Sigmoid colon (tissue), 7 donors: ENCODE measurements around the gene PIK3IP1. TPM values are rescaled to one million over a fixed set of nuclear protein-coding genes. Genes with fewer than 3 reads are reported as not detected.

Experiments
- DNase-seq: peaks from one replicate; pipeline ENCODE4 v3.0.0-alpha.2; 2019
- H3K27ac ChIP-seq, 4 donors: fragments of 200-600 bp; sonication (generic); one replicate each; pipeline ENCODE4 v1.5.1; 2016 to 2019; ENCODE audit warnings: mild to moderate bottlenecking in 1 of 4
- H3K27me3 ChIP-seq, 3 donors: fragments of 200-600 bp; sonication (generic); one replicate each; pipeline ENCODE4 v1.5.1; 2019; ENCODE audit warnings: mild to moderate bottlenecking in 1 of 3
- H3K36me3 ChIP-seq, 4 donors: fragments of 200-600 bp; sonication (generic); one replicate each; pipeline ENCODE4 v1.5.1; 2016 to 2019
- H3K4me1 ChIP-seq, 4 donors: fragments of 200-600 bp; sonication (generic); one replicate each; pipeline ENCODE4 v1.5.1; 2017 to 2019
- H3K4me3 ChIP-seq, 4 donors: fragments of 200-600 bp; sonication (generic); one replicate each; pipeline ENCODE4 v1.5.1; 2017 to 2019; ENCODE audit warnings: mild to moderate bottlenecking in 2 of 4, moderate library complexity in 1 of 4
- H3K9me3 ChIP-seq, 4 donors: fragments of 200-600 bp in 3 of 4; sonication (generic) in 3 of 4; one replicate each; pipeline versions ENCODE4 v1.5.1 to v1.6.1; 2013 to 2019
- EP300 ChIP-seq, 4 donors: sonication (generic); formaldehyde crosslinking; IDR thresholded peaks; one replicate each; pipeline ENCODE4 v1.6.1; 2017; ENCODE audit warnings: antibody characterized with exemption in 4 of 4
- POLR2A ChIP-seq, 2 donors: fragments of 450-650 bp; IDR thresholded peaks; one replicate each; pipeline ENCODE4 v1.6.1; 2016; ENCODE audit warnings: antibody characterized with exemption in 2 of 2, mild to moderate bottlenecking in 2 of 2, moderate library complexity in 2 of 2
- POLR2AphosphoS5 ChIP-seq, 4 donors: sonication (generic); formaldehyde crosslinking; IDR thresholded peaks; one replicate each; pipeline ENCODE4 v1.6.1; 2017; ENCODE audit warnings: antibody characterized with exemption in 4 of 4
- WGBS, 2 donors: extraction: QIAGEN DNeasy Blood & Tissue Kit; methylation state at CpG; one replicate each; pipeline ENCODE4 v1.1.7; 2013; 5-methylcytosine and 5-hydroxymethylcytosine counted together
- intact Hi-C: fragments of 100-400 bp; cut with DNase I; formaldehyde crosslinking; loops from one replicate; pipeline ENCODE4 v1.15.1; 2023
- polyA plus RNA-seq, 3 donors: library from polyadenylated mRNA; stranded (reverse); fragments of 200-250 nt; gene quantifications; one replicate each; pipeline ENCODE4 v1.2.3, GENCODE V29; 2013
- total RNA-seq, 4 donors: library from RNA; depleted of rRNA; stranded (reverse); fragments of >200 nt; gene quantifications; one replicate each; pipeline ENCODE4 v1.1.0, GENCODE V29; 2016
- TF ChIP-seq, protein P1 (sequence below), 4 experiments: fragments of 450-650 bp in 3 of 4; fragments of 200-600 bp in 1 of 4; IDR thresholded peaks; one replicate each; pipeline ENCODE4 v1.5.1; 2016 to 2019; ENCODE audit warnings: antibody characterized with exemption in 4 of 4, mild to moderate bottlenecking in 3 of 4, moderate library complexity in 2 of 4
- donor health status: healthy with polysubstance abuse.
- donor health status: Bipolar disorder and iron deficiency.
- donor health status: healthy.

The PIK3IP1 gene
- total and polyA plus RNA-seq, 7 donors = 5.8 to 87.6 (median 49.3) TPM

- DNase-seq = no peak
- H3K9me3 ChIP-seq = no peaks in the 10 kb centered on the region
- no peak overlapping the region for H3K27ac ChIP-seq
- H3K36me3 ChIP-seq = peaks cover 27 to 91% (median 52%) of the 10 kb centered on the region in 4 donors
- no peaks in the 10 kb centered on the region for H3K27me3 ChIP-seq
- TF ChIP-seq EP300 (IDR thresholded peaks at IDR 0.05) (no peak), POLR2A (IDR thresholded peaks at IDR 0.05) (no peak), POLR2AphosphoS5 (IDR thresholded peaks at IDR 0.05) (no peak)
- TF ChIP-seq, protein P1, sequence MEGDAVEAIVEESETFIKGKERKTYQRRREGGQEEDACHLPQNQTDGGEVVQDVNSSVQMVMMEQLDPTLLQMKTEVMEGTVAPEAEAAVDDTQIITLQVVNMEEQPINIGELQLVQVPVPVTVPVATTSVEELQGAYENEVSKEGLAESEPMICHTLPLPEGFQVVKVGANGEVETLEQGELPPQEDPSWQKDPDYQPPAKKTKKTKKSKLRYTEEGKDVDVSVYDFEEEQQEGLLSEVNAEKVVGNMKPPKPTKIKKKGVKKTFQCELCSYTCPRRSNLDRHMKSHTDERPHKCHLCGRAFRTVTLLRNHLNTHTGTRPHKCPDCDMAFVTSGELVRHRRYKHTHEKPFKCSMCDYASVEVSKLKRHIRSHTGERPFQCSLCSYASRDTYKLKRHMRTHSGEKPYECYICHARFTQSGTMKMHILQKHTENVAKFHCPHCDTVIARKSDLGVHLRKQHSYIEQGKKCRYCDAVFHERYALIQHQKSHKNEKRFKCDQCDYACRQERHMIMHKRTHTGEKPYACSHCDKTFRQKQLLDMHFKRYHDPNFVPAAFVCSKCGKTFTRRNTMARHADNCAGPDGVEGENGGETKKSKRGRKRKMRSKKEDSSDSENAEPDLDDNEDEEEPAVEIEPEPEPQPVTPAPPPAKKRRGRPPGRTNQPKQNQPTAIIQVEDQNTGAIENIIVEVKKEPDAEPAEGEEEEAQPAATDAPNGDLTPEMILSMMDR (IDR thresholded peaks at IDR 0.05) = no peak
- WGBS, 2 donors = 82% methylated on average over 1 of the region's 1 CpG
- H3K4me1 ChIP-seq = peaks cover 0 to 9% (median 0%) of the 10 kb centered on the region in 4 donors
- H3K4me3 ChIP-seq = no peak overlapping the region
- intact Hi-C loops = no loop called here
These were observed 40.6 kb upstream of the PIK3IP1 start for GRCh38 chr22:31332886-31333285.

DNA sequence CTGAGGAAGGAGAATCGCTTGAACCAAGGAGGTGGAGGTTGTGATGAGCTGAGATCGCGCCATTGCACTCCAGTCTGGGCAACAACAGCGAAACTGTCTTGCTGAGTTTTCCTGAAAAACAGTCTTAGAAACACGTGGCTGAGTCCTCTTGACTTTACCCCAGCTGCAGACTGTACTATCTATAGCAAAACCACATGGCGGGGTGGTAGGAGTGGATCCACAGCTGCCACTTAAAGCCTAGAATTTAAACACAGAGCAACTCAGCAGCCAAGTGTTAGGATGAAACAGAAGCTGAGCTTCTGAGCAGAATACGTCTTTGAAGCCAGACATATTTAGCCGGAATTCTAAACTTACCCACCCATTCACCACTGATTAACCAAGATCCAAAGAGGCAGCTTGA lies 39.7 kb upstream of the PIK3IP1 start:
- no peak for DNase-seq
- Histone ChIP-seq H3K27ac (no peak overlapping the region), H3K36me3 (peaks cover 27 to 92% (median 54%) of the 10 kb centered on the region in 4 donors), H3K27me3 (no peaks in the 10 kb centered on the region), H3K4me1 (peaks cover 0 to 9% (median 0%) of the 10 kb centered on the region in 4 donors), H3K9me3 (no peaks in the 10 kb centered on the region), H3K4me3 (no peak overlapping the region)
- intact Hi-C loops = no loop called here
- WGBS, 2 donors = 86 to 90% methylated on average over 8 of the region's 8 CpGs
- TF ChIP-seq, protein P1 (IDR thresholded peaks at IDR 0.05) = no peak
- TF ChIP-seq EP300 (IDR thresholded peaks at IDR 0.05) (no peak), POLR2AphosphoS5 (IDR thresholded peaks at IDR 0.05) (no peak)

GRCh38 chr22:31329453-31330215 lies 37.3 kb upstream of the PIK3IP1 start:
- Histone ChIP-seq H3K4me1 (peaks cover 0 to 8% (median 0%) of the 10 kb centered on the region in 4 donors), H3K36me3 (peaks cover 17 to 98% (median 58%) of the 10 kb centered on the region in 4 donors), H3K27ac (no peak overlapping the region), H3K4me3 (no peak overlapping the region), H3K9me3 (no peaks in the 10 kb centered on the region), H3K27me3 (no peaks in the 10 kb centered on the region)
- intact Hi-C loops = no loop called here
- DNase-seq = no peak
- 91% methylated on average over 9 of the region's 9 CpGs for WGBS, 2 donors
- no peak for TF ChIP-seq EP300 (IDR thresholded peaks at IDR 0.05)

GRCh38 chr22:31329029-31329428 lies 36.7 kb upstream of the PIK3IP1 start:
- no peaks in the 10 kb centered on the region for H3K27me3 ChIP-seq
- intact Hi-C loops = no loop called here
- TF ChIP-seq EP300 (IDR thresholded peaks at IDR 0.05) = no peak
- TF ChIP-seq, protein P1 (IDR thresholded peaks at IDR 0.05) = no peak
- peaks cover 17 to 92% (median 53%) of the 10 kb centered on the region in 4 donors for H3K36me3 ChIP-seq
- peak overlapping the region in 1 of 4 donors; percentile 20 for H3K27ac ChIP-seq
- H3K9me3 ChIP-seq = no peaks in the 10 kb centered on the region
- WGBS, 2 donors = 84 to 86% methylated on average over 4 of the region's 4 CpGs
- no peak for DNase-seq
- peaks cover 0 to 2% (median 0%) of the 10 kb centered on the region in 4 donors for H3K4me1 ChIP-seq
- no peak overlapping the region for H3K4me3 ChIP-seq

- intact Hi-C loops = no loop called here
- Histone ChIP-seq H3K27me3 (no peaks in the 10 kb centered on the region), H3K4me3 (no peak overlapping the region), H3K36me3 (peaks cover 17 to 87% (median 48%) of the 10 kb centered on the region in 4 donors), H3K9me3 (no peaks in the 10 kb centered on the region), H3K27ac (peak overlapping the region in 1 of 4 donors; percentile 20), H3K4me1 (no peaks in the 10 kb centered on the region)
- WGBS, 2 donors = 94 to 95% methylated on average over 13 of the region's 13 CpGs
- TF ChIP-seq POLR2AphosphoS5 (IDR thresholded peaks at IDR 0.05) (no peak), EP300 (IDR thresholded peaks at IDR 0.05) (no peak), POLR2A (IDR thresholded peaks at IDR 0.05) (no peak)
- TF ChIP-seq, protein P1 (IDR thresholded peaks at IDR 0.05) = no peak
- no peak for DNase-seq
These were observed 36.3 kb upstream of the PIK3IP1 start for GRCh38 chr22:31328544-31328960.
